Hepatocyte (in vitro differentiated cells): Measurements from ENCODE around the gene DKK1.

Source experiments
- EZH2phosphoT487 ChIP-seq: fragments of 200-600 bp; sonication (generic); IDR thresholded peaks from one replicate; pipeline ENCODE4 v1.6.1; 2018; ENCODE audit warnings: antibody characterized with exemption, mild to moderate bottlenecking, low read depth, moderate library complexity; ENCODE audit not compliant: unreplicated experiment, severe bottlenecking
- TF ChIP-seq, protein P1 (sequence below): fragments of 200-600 bp; sonication (generic); IDR thresholded peaks from 2 replicates; pipeline ENCODE4 v1.5.1; 2016; ENCODE audit warnings: antibody characterized with exemption, mild to moderate bottlenecking; ENCODE audit not compliant: poor library complexity

DNA sequence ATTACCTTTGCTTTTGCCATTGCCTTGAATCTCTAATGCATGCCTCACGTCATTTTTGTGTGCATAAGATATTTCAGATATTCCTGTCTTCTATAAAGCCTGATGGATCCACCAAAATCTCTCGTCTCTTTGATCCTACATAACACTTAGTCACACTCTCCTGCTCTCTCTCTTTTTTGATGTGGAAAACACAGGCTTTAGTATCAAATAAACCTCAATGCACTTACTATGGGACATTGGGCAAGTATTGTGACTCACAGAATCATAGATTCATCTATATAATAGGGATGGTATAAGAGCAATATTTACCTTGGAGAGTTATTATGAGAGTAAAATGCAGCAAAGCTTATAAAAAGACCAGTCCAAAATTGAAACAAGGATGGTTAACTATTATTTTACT is 39.1 kb downstream of the DKK1 start:
- TF ChIP-seq, protein P1, sequence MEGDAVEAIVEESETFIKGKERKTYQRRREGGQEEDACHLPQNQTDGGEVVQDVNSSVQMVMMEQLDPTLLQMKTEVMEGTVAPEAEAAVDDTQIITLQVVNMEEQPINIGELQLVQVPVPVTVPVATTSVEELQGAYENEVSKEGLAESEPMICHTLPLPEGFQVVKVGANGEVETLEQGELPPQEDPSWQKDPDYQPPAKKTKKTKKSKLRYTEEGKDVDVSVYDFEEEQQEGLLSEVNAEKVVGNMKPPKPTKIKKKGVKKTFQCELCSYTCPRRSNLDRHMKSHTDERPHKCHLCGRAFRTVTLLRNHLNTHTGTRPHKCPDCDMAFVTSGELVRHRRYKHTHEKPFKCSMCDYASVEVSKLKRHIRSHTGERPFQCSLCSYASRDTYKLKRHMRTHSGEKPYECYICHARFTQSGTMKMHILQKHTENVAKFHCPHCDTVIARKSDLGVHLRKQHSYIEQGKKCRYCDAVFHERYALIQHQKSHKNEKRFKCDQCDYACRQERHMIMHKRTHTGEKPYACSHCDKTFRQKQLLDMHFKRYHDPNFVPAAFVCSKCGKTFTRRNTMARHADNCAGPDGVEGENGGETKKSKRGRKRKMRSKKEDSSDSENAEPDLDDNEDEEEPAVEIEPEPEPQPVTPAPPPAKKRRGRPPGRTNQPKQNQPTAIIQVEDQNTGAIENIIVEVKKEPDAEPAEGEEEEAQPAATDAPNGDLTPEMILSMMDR = no peak
- no peak for TF ChIP-seq EZH2phosphoT487
